ENCODE measurements around the gene NFYA.

DNA sequence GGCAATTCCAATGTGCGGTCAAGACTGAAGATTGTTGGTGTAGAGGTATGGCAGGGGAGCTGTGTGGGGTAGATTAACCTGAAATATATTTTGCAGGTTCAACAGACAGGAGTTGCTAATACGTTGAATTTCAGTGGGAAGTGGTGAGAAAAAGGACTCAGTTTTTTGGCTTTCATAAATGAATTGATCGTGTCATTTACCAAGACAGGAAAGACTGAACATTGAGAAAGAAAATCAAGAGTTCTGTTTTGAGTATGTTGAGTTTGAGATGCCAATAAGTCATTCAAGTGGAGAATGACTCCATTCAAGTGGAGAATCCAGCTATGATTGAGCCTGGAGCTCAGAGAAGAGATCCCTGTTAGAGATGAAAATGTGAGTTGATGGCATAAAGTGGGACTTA is 31.1 kb downstream of the NFYA start:
- TF ChIP-seq EZH2 (IDR thresholded peaks at IDR 0.05) (no peak), POLR2AphosphoS5 (IDR thresholded peaks at IDR 0.05; ENCODE audit: borderline replicate concordance, low read depth, low read length) (no peak)
